Measurements from ENCODE around the gene SPATA3.

The SPATA3 gene

GRCh38 chr2:231051116-231051515 lies 55.2 kb downstream of the SPATA3 start:
- TF ChIP-seq CTCF (IDR thresholded peaks at IDR 0.05; ENCODE audit: extremely low read depth, insufficient read depth, missing control alignments), result no peak
- in situ Hi-C loops (cut with MboI; ENCODE audit: low pct_unique_long_range_greater_than_20kb, low sequenced_read_pairs, unreplicated experiment), result loop anchor here (10.0 kb wide), 1 partner anchor 146 kb away; no protein-coding TSS in a partner anchor
- DNase-seq (ENCODE audit: low spot score), result no peak

GRCh38 chr2:231052494-231053451 lies 56.9 kb downstream of the SPATA3 start:
- TF ChIP-seq CTCF (IDR thresholded peaks at IDR 0.05; ENCODE audit: extremely low read depth, insufficient read depth, missing control alignments), result peak; percentile 96
- DNase-seq (ENCODE audit: low spot score), result peak; percentile 86
- in situ Hi-C loops (cut with MboI; ENCODE audit: low pct_unique_long_range_greater_than_20kb, low sequenced_read_pairs, unreplicated experiment), result loop anchor here (10.0 kb wide), 1 partner anchor 148 kb away; no protein-coding TSS in a partner anchor

GRCh38 chr2:231053846-231054245 lies 57.9 kb downstream of the SPATA3 start:
- DNase-seq (ENCODE audit: low spot score), result no peak
- in situ Hi-C loops (cut with MboI; ENCODE audit: low pct_unique_long_range_greater_than_20kb, low sequenced_read_pairs, unreplicated experiment), result loop anchor here (10.0 kb wide), 1 partner anchor 149 kb away; no protein-coding TSS in a partner anchor
- no peak for TF ChIP-seq CTCF (IDR thresholded peaks at IDR 0.05; ENCODE audit: extremely low read depth, insufficient read depth, missing control alignments)

GRCh38 chr2:231056453-231057416 lies 60.8 kb downstream of the SPATA3 start, which contains the start of gene PSMD1:
PSMD1 (plus strand) TSS chr2:231056867; CDS start chr2:231057026, 159 bp downstream.
- in situ Hi-C loops (cut with MboI; ENCODE audit: low pct_unique_long_range_greater_than_20kb, low sequenced_read_pairs, unreplicated experiment), result loop anchor here (10.0 kb wide), 1 partner anchor 152 kb away; no protein-coding TSS in a partner anchor

GRCh38 chr2:231057590-231057989 lies 61.7 kb downstream of the SPATA3 start:
- in situ Hi-C loops (cut with MboI; ENCODE audit: low pct_unique_long_range_greater_than_20kb, low sequenced_read_pairs, unreplicated experiment), result loop anchor here (10.0 kb wide), 1 partner anchor 153 kb away; no protein-coding TSS in a partner anchor
- no peak for TF ChIP-seq CTCF (IDR thresholded peaks at IDR 0.05; ENCODE audit: extremely low read depth, insufficient read depth, missing control alignments)
- DNase-seq (ENCODE audit: low spot score), result no peak

More at GRCh38 chr2:231056453-231057416, 60.8 kb downstream of the SPATA3 start, which contains the start of gene PSMD1:
- peak; percentile 95 for DNase-seq (ENCODE audit: low spot score)
- TF ChIP-seq CTCF (IDR thresholded peaks at IDR 0.05; ENCODE audit: extremely low read depth, insufficient read depth, missing control alignments), result peak; percentile 93

Data from GM13977 (cell line).